WI38 (cell line): Measurements from ENCODE around the gene MAP3K7CL.
A peak's percentile ranks its signal among the peaks of the same experiment; 100 is the strongest.

Source experiments
- H3K4me3 ChIP-seq: 2 replicates; pipeline ENCODE4 v1.5.1; 2011; ENCODE audit warnings: low read depth, mild to moderate bottlenecking, control low read depth, low read length
- CTCF ChIP-seq: IDR thresholded peaks from 2 replicates; pipeline ENCODE4 v1.5.1; 2012; ENCODE audit warnings: low read depth, mild to moderate bottlenecking, control low read depth, low read length

The MAP3K7CL gene

GRCh38 chr21:29205988-29206387, 75.5 kb downstream of the MAP3K7CL start:
- H3K4me3 ChIP-seq, result no peak overlapping the region
- TF ChIP-seq CTCF, result no peak

- no peak overlapping the region for H3K4me3 ChIP-seq
- no peak for TF ChIP-seq CTCF
Observed at GRCh38 chr21:29206445-29206844, 76.0 kb downstream of the MAP3K7CL start.

- H3K4me3 ChIP-seq, result no peak overlapping the region
- no peak for TF ChIP-seq CTCF
Observed at GRCh38 chr21:29207201-29207600, 76.8 kb downstream of the MAP3K7CL start.

GRCh38 chr21:29208044-29208681, 77.7 kb downstream of the MAP3K7CL start:
- peak overlapping the region; percentile 16 for H3K4me3 ChIP-seq
- TF ChIP-seq CTCF, result no peak

- peak overlapping the region; percentile 16 for H3K4me3 ChIP-seq
- no peak for TF ChIP-seq CTCF
Observed at GRCh38 chr21:29208682-29209059, 78.2 kb downstream of the MAP3K7CL start.

GRCh38 chr21:29209696-29210095, 79.3 kb downstream of the MAP3K7CL start:
- no peak overlapping the region for H3K4me3 ChIP-seq
- no peak for TF ChIP-seq CTCF

GRCh38 chr21:29211205-29211604, 80.8 kb downstream of the MAP3K7CL start:
- no peak overlapping the region for H3K4me3 ChIP-seq

More at GRCh38 chr21:29211205-29211604, 80.8 kb downstream of the MAP3K7CL start:
- no peak for TF ChIP-seq CTCF
